MCF 10A (cell line): ENCODE data around the gene TADA2A. TPM values are rescaled to one million over a fixed set of nuclear protein-coding genes. Genes with fewer than 3 reads are reported as not detected.

Source experiments
- BruUV-seq: library from RNA; stranded (reverse); fragments of 400-500 nt; replicated peaks from 2 replicates; lab custom pipeline; 2021; lab: Mats Ljungman, UMichigan
- CTCF ChIA-PET: fragments of 300-600 bp; sonication (Branson Sonifier 250); formaldehyde crosslinking; extraction: SDS; loops from one replicate; lab custom pipeline; 2021; ENCODE audit warnings: antibody characterized with exemption, inconsistent platforms; lab: Yijun Ruan, JAX
- POLR2A ChIA-PET: fragments of 300-600, 350-650 bp; sonication (Branson Sonifier 250); formaldehyde crosslinking; extraction: SDS; loops from one replicate; lab custom pipeline; 2020; ENCODE audit warnings: antibody characterized with exemption, inconsistent platforms; lab: Yijun Ruan, JAX
- DNase-seq: peaks from one replicate; pipeline ENCODE4 v3.0.0-alpha.2; 2018; ENCODE audit not compliant: unreplicated experiment
- H3K27ac Mint-ChIP-seq: one replicate; pipeline ENCODE4 v1.8.0; 2022; ENCODE audit warnings: mild to moderate bottlenecking, low read depth, mixed read lengths; ENCODE audit not compliant: unreplicated experiment
- H3K27me3 Mint-ChIP-seq: one replicate; pipeline ENCODE4 v1.8.0; 2022; ENCODE audit warnings: mixed read lengths; ENCODE audit not compliant: insufficient read depth, unreplicated experiment
- H3K36me3 Mint-ChIP-seq: one replicate; pipeline ENCODE4 v1.8.0; 2022; ENCODE audit warnings: mild to moderate bottlenecking, moderate library complexity, mixed read lengths; ENCODE audit not compliant: insufficient read depth, unreplicated experiment
- H3K4me1 Mint-ChIP-seq: one replicate; pipeline ENCODE4 v1.8.0; 2022; ENCODE audit warnings: mixed read lengths; ENCODE audit not compliant: insufficient read depth, unreplicated experiment
- H3K4me3 Mint-ChIP-seq: one replicate; pipeline ENCODE4 v1.8.0; 2022; ENCODE audit warnings: mild to moderate bottlenecking, moderate library complexity, mixed read lengths; ENCODE audit not compliant: unreplicated experiment
- H3K9me3 Mint-ChIP-seq: one replicate; pipeline ENCODE4 v1.8.0; 2022; ENCODE audit warnings: mixed read lengths; ENCODE audit not compliant: unreplicated experiment
- intact Hi-C: fragments of 100-400 bp; cut with micrococcal nuclease; formaldehyde crosslinking; loops from 2 replicates; pipeline ENCODE4 v1.14.1; 2022
- total RNA-seq: library from RNA; stranded (reverse); gene quantifications from 2 replicates; pipeline ENCODE4 v1.2.3, GENCODE V29; 2022
- TF ChIP-seq, protein P1 (sequence below): fragments of 200-600 bp; IDR thresholded peaks from one replicate; pipeline ENCODE4 v1.8.0; 2022; ENCODE audit warnings: antibody characterized with exemption, mild to moderate bottlenecking; ENCODE audit not compliant: unreplicated experiment

TADA2A gene
- total RNA-seq, 1 experiment from 2014 or later = 31.3 TPM

DNA sequence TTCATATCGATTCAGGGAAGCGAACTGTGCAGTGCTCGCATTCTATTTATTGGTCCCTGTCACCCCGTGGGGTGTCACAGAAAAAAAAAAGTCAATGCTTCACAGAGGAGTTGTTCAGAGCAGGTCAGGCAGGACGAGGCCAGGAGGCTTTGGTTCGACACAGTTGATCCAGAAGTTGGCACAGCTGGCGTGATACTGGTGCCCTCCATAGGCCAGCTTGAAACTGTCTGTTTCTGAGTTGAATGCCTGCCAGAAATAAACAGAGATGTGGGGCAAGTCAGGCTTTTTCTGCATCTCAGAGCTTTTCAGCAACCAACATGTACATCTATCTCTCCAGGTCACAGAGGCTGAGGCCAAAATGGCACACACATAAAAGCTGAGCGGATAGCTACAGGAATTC is 112.1 kb downstream of the TADA2A start:
- H3K36me3 Mint-ChIP-seq = peaks cover 62% of the 10 kb centered on the region
- H3K4me1 Mint-ChIP-seq = no peaks in the 10 kb centered on the region
- POLR2A ChIA-PET = interaction anchor here (1.4 kb wide), 1 partner anchor 26 kb away, joined by 5 read pairs; no protein-coding TSS in a partner anchor
- no peaks in the 10 kb centered on the region for H3K9me3 Mint-ChIP-seq
- CTCF ChIA-PET = interaction anchor here (1.1 to 2.0 kb wide), 2 partner anchors 143 to 146 kb away, joined by 5 to 7 read pairs; partner anchors contain the start of gene C17orf78
- TF ChIP-seq, protein P1, sequence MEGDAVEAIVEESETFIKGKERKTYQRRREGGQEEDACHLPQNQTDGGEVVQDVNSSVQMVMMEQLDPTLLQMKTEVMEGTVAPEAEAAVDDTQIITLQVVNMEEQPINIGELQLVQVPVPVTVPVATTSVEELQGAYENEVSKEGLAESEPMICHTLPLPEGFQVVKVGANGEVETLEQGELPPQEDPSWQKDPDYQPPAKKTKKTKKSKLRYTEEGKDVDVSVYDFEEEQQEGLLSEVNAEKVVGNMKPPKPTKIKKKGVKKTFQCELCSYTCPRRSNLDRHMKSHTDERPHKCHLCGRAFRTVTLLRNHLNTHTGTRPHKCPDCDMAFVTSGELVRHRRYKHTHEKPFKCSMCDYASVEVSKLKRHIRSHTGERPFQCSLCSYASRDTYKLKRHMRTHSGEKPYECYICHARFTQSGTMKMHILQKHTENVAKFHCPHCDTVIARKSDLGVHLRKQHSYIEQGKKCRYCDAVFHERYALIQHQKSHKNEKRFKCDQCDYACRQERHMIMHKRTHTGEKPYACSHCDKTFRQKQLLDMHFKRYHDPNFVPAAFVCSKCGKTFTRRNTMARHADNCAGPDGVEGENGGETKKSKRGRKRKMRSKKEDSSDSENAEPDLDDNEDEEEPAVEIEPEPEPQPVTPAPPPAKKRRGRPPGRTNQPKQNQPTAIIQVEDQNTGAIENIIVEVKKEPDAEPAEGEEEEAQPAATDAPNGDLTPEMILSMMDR = no peak
- H3K27ac Mint-ChIP-seq = no peak overlapping the region
- H3K27me3 Mint-ChIP-seq = no peaks in the 10 kb centered on the region
- DNase-seq = peak; percentile 5
- no TSS peak for BruUV-seq
- intact Hi-C loops = no loop called here
- no peak overlapping the region for H3K4me3 Mint-ChIP-seq

DNA sequence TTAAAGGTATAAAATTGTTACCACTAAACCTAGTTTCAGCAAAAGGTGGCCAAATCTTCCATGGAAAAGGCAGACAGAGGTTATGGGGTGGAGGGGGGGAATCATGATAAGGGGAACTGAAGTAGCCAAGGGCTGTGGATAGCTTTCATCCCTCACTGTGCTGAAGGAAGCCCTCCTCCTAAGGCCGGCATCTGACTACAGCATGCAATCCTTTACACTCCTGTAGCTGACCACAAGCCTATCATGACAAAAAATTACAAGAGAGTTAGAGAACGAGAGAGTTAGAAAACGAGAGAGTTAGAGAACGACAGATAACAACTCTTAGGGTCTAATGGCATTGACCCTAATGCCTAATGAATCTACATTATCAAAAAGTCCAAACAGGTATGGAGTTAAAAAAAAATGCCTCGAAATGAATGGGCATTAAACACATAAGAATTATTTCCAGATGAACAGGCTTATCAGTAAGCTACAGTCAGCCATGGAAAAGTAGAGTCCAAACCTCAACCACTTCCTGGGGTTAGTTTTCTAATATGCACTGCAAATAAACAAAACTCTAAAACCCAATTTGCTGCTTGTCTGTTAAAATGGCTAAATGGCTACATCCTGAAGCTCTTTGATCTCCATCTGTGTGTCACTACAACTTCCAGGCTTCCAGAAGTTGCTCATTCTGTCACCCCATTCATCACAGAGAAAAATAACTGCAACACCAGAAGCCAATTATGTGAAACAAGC is 112.7 kb downstream of the TADA2A start:
- ChIA-PET POLR2A (interaction anchor here (1.4 kb wide), 1 partner anchor 25 kb away, joined by 5 read pairs; no protein-coding TSS in a partner anchor), CTCF (interaction anchor here (1.1 to 2.0 kb wide), 2 partner anchors 144 to 146 kb away, joined by 5 to 7 read pairs; partner anchors contain the start of gene C17orf78)
- Mint-ChIP-seq H3K36me3 (peaks cover 61% of the 10 kb centered on the region), H3K27me3 (no peaks in the 10 kb centered on the region), H3K4me1 (no peaks in the 10 kb centered on the region), H3K4me3 (no peak overlapping the region), H3K9me3 (no peaks in the 10 kb centered on the region), H3K27ac (no peak overlapping the region)
- no TSS peak for BruUV-seq
- intact Hi-C loops = no loop called here
- no peak for DNase-seq
- TF ChIP-seq, protein P1 = no peak

DNA sequence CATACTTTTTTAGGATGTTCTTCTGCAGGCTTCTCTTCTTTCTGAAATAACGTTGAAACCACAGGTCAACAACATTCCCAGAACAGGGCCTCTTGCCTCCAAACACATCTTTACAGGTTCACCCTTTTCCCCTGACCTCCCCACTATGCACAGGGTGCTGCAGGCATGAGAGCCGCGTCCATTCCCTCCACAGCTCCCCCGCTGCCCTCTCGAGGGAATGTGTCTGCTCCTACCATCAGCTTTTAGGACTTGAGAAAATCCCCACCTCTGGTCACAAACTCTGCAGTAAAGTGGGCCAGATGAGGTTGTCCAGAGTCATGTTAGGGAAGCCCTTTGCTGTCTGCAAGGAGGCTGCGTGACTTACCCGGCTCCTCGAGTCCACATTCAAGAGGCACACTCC is 113.5 kb downstream of the TADA2A start:
- intact Hi-C loops = loop anchor here (10.0 kb wide), 1 partner anchor 145 kb away; the partner anchor contains the start of gene C17orf78
- Mint-ChIP-seq H3K27ac (no peak overlapping the region), H3K4me3 (no peak overlapping the region), H3K9me3 (no peaks in the 10 kb centered on the region), H3K27me3 (no peaks in the 10 kb centered on the region), H3K36me3 (peaks cover 64% of the 10 kb centered on the region), H3K4me1 (no peaks in the 10 kb centered on the region)
- CTCF ChIA-PET = interaction anchor here (2.0 kb wide), 1 partner anchor 147 kb away, joined by 7 read pairs; no protein-coding TSS in a partner anchor
- BruUV-seq = no TSS peak
- TF ChIP-seq, protein P1 = no peak
- no peak for DNase-seq
- POLR2A ChIA-PET = no interaction called here

DNA sequence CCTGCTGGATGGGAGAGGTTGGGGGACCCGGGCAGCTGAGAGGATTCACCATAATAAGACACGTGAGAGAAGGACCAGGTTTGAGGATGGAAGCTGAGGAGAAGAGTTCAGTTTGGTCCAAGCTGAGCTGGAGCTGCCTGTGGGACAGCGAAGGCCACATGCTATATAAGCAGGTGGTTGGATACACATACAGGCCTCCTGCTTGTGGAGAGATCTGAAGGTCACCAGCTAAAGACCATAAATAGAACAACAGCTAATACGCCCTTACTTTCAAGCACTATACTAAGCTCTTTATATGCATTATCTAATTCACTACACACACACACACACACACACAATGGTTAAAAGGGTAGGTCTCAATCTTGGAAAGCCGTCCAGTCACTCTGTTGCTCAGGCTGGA is 115.1 kb downstream of the TADA2A start:
- no TSS peak for BruUV-seq
- no peaks in the 10 kb centered on the region for H3K27me3 Mint-ChIP-seq
- peaks cover 58% of the 10 kb centered on the region for H3K36me3 Mint-ChIP-seq
- ChIA-PET POLR2A (no interaction called here), CTCF (interaction anchor here (1.2 kb wide), 1 partner anchor 48 kb away, joined by 7 read pairs; no protein-coding TSS in a partner anchor)
- H3K9me3 Mint-ChIP-seq = no peaks in the 10 kb centered on the region
- intact Hi-C loops = loop anchor here (10.0 kb wide), 1 partner anchor 147 kb away; the partner anchor contains the start of gene C17orf78
- TF ChIP-seq, protein P1 = no peak
- no peak overlapping the region for H3K4me3 Mint-ChIP-seq
- DNase-seq = no peak
- H3K27ac Mint-ChIP-seq = no peak overlapping the region
- H3K4me1 Mint-ChIP-seq = no peaks in the 10 kb centered on the region
